Middle frontal gyrus (tissue), 1 donor: ENCODE results near the gene DTNBP1.

ENCODE experiments used
- DNase-seq: peaks from one replicate; pipeline ENCODE4 v3.0.0-alpha.2; 2015; ENCODE audit warnings: low spot score; ENCODE audit errors: extremely low spot score

The DTNBP1 gene

GRCh38 chr6:15533379-15534026, 129.3 kb downstream of the DTNBP1 start:
- DNase-seq = no peak

- DNase-seq = no peak
Observed at GRCh38 chr6:15531973-15532372, 130.9 kb downstream of the DTNBP1 start.

- DNase-seq = no peak
Observed at GRCh38 chr6:15530411-15530810, 132.4 kb downstream of the DTNBP1 start.

- DNase-seq = no peak
Observed at GRCh38 chr6:15528870-15529269, 134.0 kb downstream of the DTNBP1 start.

GRCh38 chr6:15527838-15528617, 134.8 kb downstream of the DTNBP1 start:
- DNase-seq = no peak

- no peak for DNase-seq
Observed at GRCh38 chr6:15526212-15526701, 136.6 kb downstream of the DTNBP1 start.

GRCh38 chr6:15524861-15525401, 137.9 kb downstream of the DTNBP1 start:
- DNase-seq = no peak

GRCh38 chr6:15523679-15524630, 138.9 kb downstream of the DTNBP1 start:
- DNase-seq = no peak

GRCh38 chr6:15522856-15523529, 139.8 kb downstream of the DTNBP1 start:
- DNase-seq = no peak

GRCh38 chr6:15522427-15522826, 140.4 kb downstream of the DTNBP1 start:
- no peak for DNase-seq

GRCh38 chr6:15522026-15522425, 140.8 kb downstream of the DTNBP1 start:
- DNase-seq = no peak

GRCh38 chr6:15521582-15521981, 141.2 kb downstream of the DTNBP1 start:
- DNase-seq = no peak

GRCh38 chr6:15520626-15521203, 142.1 kb downstream of the DTNBP1 start:
- no peak for DNase-seq

- no peak for DNase-seq
Observed at GRCh38 chr6:15519681-15520080, 143.1 kb downstream of the DTNBP1 start.

GRCh38 chr6:15518878-15519277, 143.9 kb downstream of the DTNBP1 start:
- no peak for DNase-seq

GRCh38 chr6:15518057-15518456, 144.8 kb downstream of the DTNBP1 start:
- no peak for DNase-seq

- DNase-seq = no peak
Observed at GRCh38 chr6:15517600-15517999, 145.2 kb downstream of the DTNBP1 start.

GRCh38 chr6:15516923-15517560, 145.8 kb downstream of the DTNBP1 start:
- no peak for DNase-seq

- DNase-seq = no peak
Observed at GRCh38 chr6:15516378-15516777, 146.4 kb downstream of the DTNBP1 start.
